Nephron progenitor cell (in vitro differentiated cells): ENCODE data around the gene HAUS7.
A peak's percentile ranks its signal among the peaks of the same experiment; 100 is the strongest.

ENCODE experiments used
- DNase-seq: peaks from one replicate; pipeline ENCODE4 v3.0.0; 2021
- H3K27ac Mint-ChIP-seq: 2 replicates; pipeline ENCODE4 v1.8.0; 2021; ENCODE audit warnings: mild to moderate bottlenecking, moderate library complexity, mixed read lengths
- H3K27me3 Mint-ChIP-seq: 2 replicates; pipeline ENCODE4 v1.8.0; 2021; ENCODE audit warnings: mild to moderate bottlenecking, low read depth, mixed read lengths; ENCODE audit not compliant: poor library complexity
- H3K36me3 Mint-ChIP-seq: 2 replicates; pipeline ENCODE4 v1.8.0; 2021; ENCODE audit warnings: low read depth, mixed read lengths
- H3K4me1 Mint-ChIP-seq: 2 replicates; pipeline ENCODE4 v1.8.0; 2021; ENCODE audit warnings: mixed read lengths
- H3K4me3 Mint-ChIP-seq: 2 replicates; pipeline ENCODE4 v1.8.0; 2021; ENCODE audit warnings: mild to moderate bottlenecking, moderate library complexity, mixed read lengths
- H3K9me3 Mint-ChIP-seq: 2 replicates; pipeline ENCODE4 v1.8.0; 2021; ENCODE audit warnings: mild to moderate bottlenecking, moderate library complexity, mixed read lengths
- TF ChIP-seq, protein P1 (sequence below): fragments of 200-600 bp; sonication (generic); IDR thresholded peaks from 2 replicates; pipeline ENCODE4 v1.5.0; 2021; ENCODE audit warnings: antibody characterized with exemption

HAUS7 gene

GRCh38 chrX:153495903-153496589 lies 25.7 kb upstream of the HAUS7 start:
- Mint-ChIP-seq H3K27me3 (no peaks in the 10 kb centered on the region), H3K4me3 (no peak overlapping the region)

DNA sequence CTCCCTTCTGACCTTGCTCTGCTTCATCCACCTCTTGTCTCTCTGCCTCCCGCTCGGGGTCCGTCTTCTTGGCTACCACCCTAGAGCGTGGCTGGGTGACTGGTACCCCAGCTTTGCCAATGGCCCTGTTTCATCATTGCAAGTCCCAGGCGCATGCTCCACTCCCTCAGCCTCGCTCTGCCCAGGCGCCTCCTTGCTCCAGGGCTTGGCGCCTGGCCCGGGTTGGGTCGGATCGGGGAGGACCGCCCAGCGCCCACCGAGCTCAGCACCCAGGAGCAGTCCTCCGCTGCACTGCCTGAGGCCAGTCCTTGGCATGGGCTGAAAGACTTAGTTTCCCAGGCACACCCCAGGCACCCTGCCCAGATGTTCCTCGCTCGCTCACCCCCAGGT lies 25.0 kb upstream of the HAUS7 start:
- Mint-ChIP-seq H3K4me1 (peaks cover 38% of the 10 kb centered on the region), H3K36me3 (no peaks in the 10 kb centered on the region), H3K27ac (no peak overlapping the region), H3K4me3 (peak overlapping the region; percentile 66), H3K27me3 (no peaks in the 10 kb centered on the region), H3K9me3 (peaks cover 27% of the 10 kb centered on the region)
- DNase-seq: no peak
- TF ChIP-seq, protein P1, sequence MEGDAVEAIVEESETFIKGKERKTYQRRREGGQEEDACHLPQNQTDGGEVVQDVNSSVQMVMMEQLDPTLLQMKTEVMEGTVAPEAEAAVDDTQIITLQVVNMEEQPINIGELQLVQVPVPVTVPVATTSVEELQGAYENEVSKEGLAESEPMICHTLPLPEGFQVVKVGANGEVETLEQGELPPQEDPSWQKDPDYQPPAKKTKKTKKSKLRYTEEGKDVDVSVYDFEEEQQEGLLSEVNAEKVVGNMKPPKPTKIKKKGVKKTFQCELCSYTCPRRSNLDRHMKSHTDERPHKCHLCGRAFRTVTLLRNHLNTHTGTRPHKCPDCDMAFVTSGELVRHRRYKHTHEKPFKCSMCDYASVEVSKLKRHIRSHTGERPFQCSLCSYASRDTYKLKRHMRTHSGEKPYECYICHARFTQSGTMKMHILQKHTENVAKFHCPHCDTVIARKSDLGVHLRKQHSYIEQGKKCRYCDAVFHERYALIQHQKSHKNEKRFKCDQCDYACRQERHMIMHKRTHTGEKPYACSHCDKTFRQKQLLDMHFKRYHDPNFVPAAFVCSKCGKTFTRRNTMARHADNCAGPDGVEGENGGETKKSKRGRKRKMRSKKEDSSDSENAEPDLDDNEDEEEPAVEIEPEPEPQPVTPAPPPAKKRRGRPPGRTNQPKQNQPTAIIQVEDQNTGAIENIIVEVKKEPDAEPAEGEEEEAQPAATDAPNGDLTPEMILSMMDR: peak; percentile 0

More at GRCh38 chrX:153495903-153496589, 25.7 kb upstream of the HAUS7 start:
- Mint-ChIP-seq H3K36me3 (no peaks in the 10 kb centered on the region), H3K4me1 (peaks cover 37% of the 10 kb centered on the region), H3K9me3 (peaks cover 34% of the 10 kb centered on the region), H3K27ac (no peak overlapping the region)
- DNase-seq: no peak
- TF ChIP-seq, protein P1: no peak

- Mint-ChIP-seq H3K27me3 (no peaks in the 10 kb centered on the region), H3K36me3 (no peaks in the 10 kb centered on the region), H3K27ac (peak within 1 kb of the TSS; percentile 86), H3K4me3 (peak within 1 kb of the TSS; percentile 66), H3K4me1 (peaks cover 38% of the 10 kb centered on the region), H3K9me3 (peaks cover 25% of the 10 kb centered on the region)
- TF ChIP-seq, protein P1: peak; percentile 22
- DNase-seq: peak; percentile 58
Observed at GRCh38 chrX:153494541-153495361, 24.4 kb upstream of the HAUS7 start, which contains the start of gene BGN. BGN (plus strand) TSS chrX:153494980; CDS start chrX:153504632, 9,652 bp downstream.

- Mint-ChIP-seq H3K4me3 (no peak overlapping the region), H3K9me3 (peaks cover 30% of the 10 kb centered on the region)
Observed at GRCh38 chrX:153494061-153494460, 23.7 kb upstream of the HAUS7 start.

DNA sequence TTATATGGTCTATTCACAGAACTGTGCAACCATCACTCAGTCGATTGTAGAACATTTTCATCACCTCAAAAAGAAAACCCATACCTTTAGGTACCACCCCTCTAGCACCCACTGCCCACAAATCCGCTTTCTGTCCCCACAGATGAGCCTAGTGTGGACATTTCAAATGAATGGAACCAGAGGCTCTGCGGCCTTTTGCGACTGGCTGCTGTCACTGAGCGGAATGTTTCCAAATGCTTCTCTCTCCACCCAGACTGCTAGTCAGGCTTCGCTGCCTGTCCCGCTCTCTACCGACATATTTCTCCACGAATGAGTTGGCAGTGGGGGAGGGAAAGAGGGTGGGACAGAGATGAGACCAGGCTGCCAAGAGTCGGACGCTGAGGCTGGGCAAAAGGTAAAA lies 22.7 kb upstream of the HAUS7 start:
- peaks cover 29% of the 10 kb centered on the region for H3K9me3 Mint-ChIP-seq

More at GRCh38 chrX:153494061-153494460, 23.7 kb upstream of the HAUS7 start:
- H3K27ac Mint-ChIP-seq: no peak overlapping the region
- peaks cover 42% of the 10 kb centered on the region for H3K4me1 Mint-ChIP-seq
- H3K27me3 Mint-ChIP-seq: no peaks in the 10 kb centered on the region
- no peaks in the 10 kb centered on the region for H3K36me3 Mint-ChIP-seq
- no peak for DNase-seq
- TF ChIP-seq, protein P1: no peak

More for the DNA sequence above, 22.7 kb upstream of the HAUS7 start:
- no peak for DNase-seq
- no peak overlapping the region for H3K27ac Mint-ChIP-seq
- H3K36me3 Mint-ChIP-seq: no peaks in the 10 kb centered on the region
- no peaks in the 10 kb centered on the region for H3K27me3 Mint-ChIP-seq
- TF ChIP-seq, protein P1: no peak
- no peak overlapping the region for H3K4me3 Mint-ChIP-seq
- H3K4me1 Mint-ChIP-seq: peaks cover 43% of the 10 kb centered on the region
